HL-60 (cell line): ENCODE data around the gene GTF2I.
"Not testable (repeated sequence)": the region's sequence is repeated elsewhere in the genome, so short reads cannot be mapped to it uniquely, and the experiment has no call there.

ENCODE experiments used
- CTCF ChIP-seq: IDR thresholded peaks from one replicate; pipeline ENCODE4 v1.5.1; 2011; ENCODE audit warnings: low read length, control low read depth, inconsistent platforms; ENCODE audit not compliant: insufficient read depth
- POLR2AphosphoS5 ChIP-seq: IDR thresholded peaks from 2 replicates; pipeline ENCODE4 v1.6.1; 2012; ENCODE audit warnings: low read depth
- REST ChIP-seq: IDR thresholded peaks from 2 replicates; pipeline ENCODE4 v1.6.1; 2012; ENCODE audit warnings: low read depth; ENCODE audit not compliant: insufficient replicate concordance

- not testable (repeated sequence) for TF ChIP-seq CTCF, POLR2AphosphoS5, REST
These were observed 7.5 kb upstream of the GTF2I start for GRCh38 chr7:74650055-74650454.
